Measurements from ENCODE around the gene EFNA5. TPM values are rescaled to one million over a fixed set of nuclear protein-coding genes. Genes with fewer than 3 reads are reported as not detected.

Gene EFNA5
- total and polyA plus RNA-seq, 2 of the 13 experiments (the other 11 are each of a cell fraction or from before 2014, with no cell fraction given): not detected

DNA sequence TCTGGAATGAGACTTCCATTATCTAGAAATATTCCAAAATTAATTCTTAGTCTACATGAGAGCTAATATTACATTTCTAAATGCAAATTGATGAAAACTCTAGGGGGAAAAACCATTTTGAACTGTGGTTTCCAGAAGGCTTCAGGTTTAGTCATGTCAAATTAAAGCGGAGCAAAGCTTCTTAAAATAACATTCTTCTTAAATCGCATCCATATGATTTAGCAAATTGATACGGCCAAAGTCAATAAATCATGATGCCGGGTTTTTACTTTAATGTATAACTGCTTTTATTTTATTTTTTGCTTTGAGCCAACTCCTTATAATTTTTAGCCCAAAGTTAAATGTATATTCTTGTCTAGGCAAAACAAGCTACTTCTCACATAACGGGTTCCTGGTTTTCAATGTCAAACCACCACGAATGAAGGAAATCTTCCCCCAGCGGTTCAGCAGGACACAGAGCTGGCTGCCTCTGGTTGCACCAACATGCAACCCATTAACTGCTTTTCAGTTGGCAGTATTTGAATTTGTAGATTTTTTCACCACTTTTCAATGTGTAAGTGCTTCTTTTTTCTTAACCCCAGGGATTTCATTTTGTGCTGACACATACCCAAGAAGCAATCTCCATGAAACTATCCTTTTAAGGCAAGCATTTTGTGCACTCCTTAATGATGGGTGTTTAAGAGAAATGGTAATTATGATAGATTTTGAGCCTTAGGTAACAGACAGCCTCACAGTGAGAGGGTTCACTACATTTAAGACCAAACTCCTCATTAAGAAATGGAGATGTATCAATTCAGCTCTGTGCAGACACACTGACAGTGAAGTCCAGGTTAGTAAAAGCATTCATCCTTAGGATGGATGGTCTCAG is 35.5 kb downstream of the EFNA5 start:
- ATAC-seq (no peak), DNase-seq (ENCODE audit: low spot score) (no peak), FAIRE-seq (no peak)
- H3K79me2 ChIP-seq (ENCODE audit: insufficient read depth, low read length): no peaks in the 10 kb centered on the region
- H3K27ac ChIP-seq (ENCODE audit: extremely low read length, insufficient read depth, low read length): no peak overlapping the region
- H3K27me3 ChIP-seq (ENCODE audit: control insufficient read depth in 1 of 2, insufficient read depth in 2 of 2, low read length in 2 of 2): peaks cover 0 to 6% of the 10 kb centered on the region in 2 experiments; a peak in 1 of 5 replicates
- H4K20me1 ChIP-seq (ENCODE audit: insufficient read depth, low read length): no peaks in the 10 kb centered on the region
- H2AFZ ChIP-seq (ENCODE audit: low read length): no peak overlapping the region
- H3K4me1 ChIP-seq (ENCODE audit: insufficient read depth, low read length): no peaks in the 10 kb centered on the region
- in situ Hi-C loops (cut with HindIII; ENCODE audit: extremely low pct_ligation_motif_present, low pct_unique_long_range_greater_than_20kb) (no loop called here), intact Hi-C loops (cut with micrococcal nuclease; ENCODE audit: unreplicated experiment) (no loop called here)
- no peak overlapping the region for H3K4me3 ChIP-seq (replicated peaks in 1 of 3; ENCODE audit: insufficient read depth in 1 of 3, low read depth in 2 of 3, low read length in 3 of 3)
- ChIA-PET CTCF (ENCODE audit: low intra/inter-chr PET ratio, low total read pairs) (no interaction called here), POLR2A (no interaction called here)
- no peak overlapping the region for H3K9ac ChIP-seq (ENCODE audit: insufficient read depth, low read depth, low read length)
- WGBS (ENCODE audit: low lambda C conversion rate): 26% methylated on average over 7 of the region's 7 CpGs
- no peaks in the 10 kb centered on the region for H3K36me3 ChIP-seq (replicated peaks in 1 of 2; ENCODE audit: control insufficient read depth in 1 of 2, insufficient read depth in 2 of 2, low read length in 2 of 2)
- TF ChIP-seq IKZF4 (CRISPR knock-in tag; IDR thresholded peaks at IDR 0.05; ENCODE audit: borderline replicate concordance, low read depth, not compliant biosample characterization): no peak
- TF ChIP-seq ZSCAN12 (CRISPR knock-in tag; IDR thresholded peaks at IDR 0.05): no peak
- TF ChIP-seq ZNF577 (CRISPR knock-in tag; IDR thresholded peaks at IDR 0.05; ENCODE audit: borderline replicate concordance, low read depth): no peak
- TF ChIP-seq GABPA (IDR thresholded peaks at IDR 0.05; ENCODE audit: low read depth, low read length): no peak
- TF ChIP-seq GABPA (CRISPR knock-in tag; IDR thresholded peaks at IDR 0.05; ENCODE audit: low read depth): no peak
- TF ChIP-seq ZNF264 (CRISPR knock-in tag; IDR thresholded peaks at IDR 0.05): no peak
- TF ChIP-seq ZC3H13 (CRISPR knock-in tag; IDR thresholded peaks at IDR 0.05): no peak
- TF ChIP-seq, protein P1, sequence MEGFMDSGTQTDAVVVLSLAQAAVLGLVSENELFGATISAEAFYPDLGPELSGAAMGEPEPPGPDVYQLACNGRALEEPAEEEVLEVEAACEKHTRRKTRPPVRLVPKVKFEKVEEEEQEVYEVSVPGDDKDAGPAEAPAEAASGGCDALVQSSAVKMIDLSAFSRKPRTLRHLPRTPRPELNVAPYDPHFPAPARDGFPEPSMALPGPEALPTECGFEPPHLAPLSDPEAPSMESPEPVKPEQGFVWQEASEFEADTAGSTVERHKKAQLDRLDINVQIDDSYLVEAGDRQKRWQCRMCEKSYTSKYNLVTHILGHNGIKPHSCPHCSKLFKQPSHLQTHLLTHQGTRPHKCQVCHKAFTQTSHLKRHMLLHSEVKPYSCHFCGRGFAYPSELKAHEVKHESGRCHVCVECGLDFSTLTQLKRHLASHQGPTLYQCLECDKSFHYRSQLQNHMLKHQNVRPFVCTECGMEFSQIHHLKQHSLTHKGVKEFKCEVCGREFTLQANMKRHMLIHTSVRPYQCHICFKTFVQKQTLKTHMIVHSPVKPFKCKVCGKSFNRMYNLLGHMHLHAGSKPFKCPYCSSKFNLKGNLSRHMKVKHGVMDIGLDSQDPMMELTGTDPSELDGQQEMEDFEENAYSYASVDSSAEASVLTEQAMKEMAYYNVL (CRISPR knock-in tag; IDR thresholded peaks at IDR 0.05; ENCODE audit: borderline replicate concordance): no peak
- TF ChIP-seq, protein P2, sequence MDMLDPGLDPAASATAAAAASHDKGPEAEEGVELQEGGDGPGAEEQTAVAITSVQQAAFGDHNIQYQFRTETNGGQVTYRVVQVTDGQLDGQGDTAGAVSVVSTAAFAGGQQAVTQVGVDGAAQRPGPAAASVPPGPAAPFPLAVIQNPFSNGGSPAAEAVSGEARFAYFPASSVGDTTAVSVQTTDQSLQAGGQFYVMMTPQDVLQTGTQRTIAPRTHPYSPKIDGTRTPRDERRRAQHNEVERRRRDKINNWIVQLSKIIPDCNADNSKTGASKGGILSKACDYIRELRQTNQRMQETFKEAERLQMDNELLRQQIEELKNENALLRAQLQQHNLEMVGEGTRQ (IDR thresholded peaks at IDR 0.05; ENCODE audit: low read depth, low read length): no peak
- TF ChIP-seq, protein P2 (CRISPR knock-in tag; IDR thresholded peaks at IDR 0.05; ENCODE audit: borderline replicate concordance): no peak
- TF ChIP-seq ZNF484 (CRISPR knock-in tag; IDR thresholded peaks at IDR 0.05; ENCODE audit: borderline replicate concordance, low read depth): no peak
- TF ChIP-seq, protein P3, sequence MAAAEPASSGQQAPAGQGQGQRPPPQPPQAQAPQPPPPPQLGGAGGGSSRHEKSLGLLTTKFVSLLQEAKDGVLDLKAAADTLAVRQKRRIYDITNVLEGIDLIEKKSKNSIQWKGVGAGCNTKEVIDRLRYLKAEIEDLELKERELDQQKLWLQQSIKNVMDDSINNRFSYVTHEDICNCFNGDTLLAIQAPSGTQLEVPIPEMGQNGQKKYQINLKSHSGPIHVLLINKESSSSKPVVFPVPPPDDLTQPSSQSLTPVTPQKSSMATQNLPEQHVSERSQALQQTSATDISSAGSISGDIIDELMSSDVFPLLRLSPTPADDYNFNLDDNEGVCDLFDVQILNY (CRISPR knock-in tag; conservative IDR thresholded peaks at IDR 0.05): no peak
- TF ChIP-seq RBAK (CRISPR knock-in tag; IDR thresholded peaks at IDR 0.05): no peak
- BruUV-seq (replicated peaks): no TSS peak
- no peak overlapping the region for H3K4me2 ChIP-seq (ENCODE audit: low read depth, low read length)
- no peaks in the 10 kb centered on the region for H3K9me3 ChIP-seq (ENCODE audit: low read length)

All from HepG2 (cell line).